Endometrial microvascular endothelial cells (primary cell): ENCODE data around the gene CCBE1. TPM values are rescaled to one million over a fixed set of nuclear protein-coding genes. Genes with fewer than 3 reads are reported as not detected.

ENCODE experiments used
- in situ Hi-C: cut with HindIII; loops from 2 replicates; pipeline ENCODE4 v1.10.0; 2017; ENCODE audit warnings: low sequenced_read_pairs, low pct_unique_long_range_greater_than_20kb; ENCODE audit errors: inconsistent ontology term
- total RNA-seq: library from RNA; depleted of rRNA; stranded (reverse); fragments of >200 nt; gene quantifications from one replicate; pipeline ENCODE4 v1.2.3, GENCODE V29; 2015; ENCODE audit errors: inconsistent ontology term

CCBE1 gene
- total RNA-seq, 1 donor from 2014 or later, result 8.7 TPM

- in situ Hi-C loops, result no loop called here
These were observed 204.3 kb downstream of the CCBE1 start for GRCh38 chr18:59492756-59493421.

DNA sequence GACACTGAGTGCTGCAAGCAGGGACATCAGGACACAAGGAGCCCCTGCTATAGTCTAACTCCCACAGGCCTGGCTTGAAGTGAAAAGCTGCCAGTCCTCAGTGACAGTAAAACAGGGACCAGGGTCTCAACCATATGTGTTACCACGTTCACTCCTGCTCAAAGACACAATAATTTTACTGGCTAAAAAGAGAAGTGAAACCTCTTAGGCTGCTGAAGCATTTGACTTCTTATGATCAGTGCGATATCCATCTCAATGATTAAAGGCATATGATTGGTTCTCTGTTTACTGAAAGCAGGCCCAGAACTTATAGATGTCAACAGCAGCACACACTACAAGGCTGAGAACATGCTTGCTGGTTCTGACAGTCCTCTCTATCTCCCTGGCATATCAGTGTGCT is 208.3 kb downstream of the CCBE1 start:
- in situ Hi-C loops, result no loop called here

- in situ Hi-C loops, result no loop called here
These were observed 211.8 kb downstream of the CCBE1 start for GRCh38 chr18:59485382-59485781.

GRCh38 chr18:59484561-59485328 is 212.5 kb downstream of the CCBE1 start:
- in situ Hi-C loops, result no loop called here

DNA sequence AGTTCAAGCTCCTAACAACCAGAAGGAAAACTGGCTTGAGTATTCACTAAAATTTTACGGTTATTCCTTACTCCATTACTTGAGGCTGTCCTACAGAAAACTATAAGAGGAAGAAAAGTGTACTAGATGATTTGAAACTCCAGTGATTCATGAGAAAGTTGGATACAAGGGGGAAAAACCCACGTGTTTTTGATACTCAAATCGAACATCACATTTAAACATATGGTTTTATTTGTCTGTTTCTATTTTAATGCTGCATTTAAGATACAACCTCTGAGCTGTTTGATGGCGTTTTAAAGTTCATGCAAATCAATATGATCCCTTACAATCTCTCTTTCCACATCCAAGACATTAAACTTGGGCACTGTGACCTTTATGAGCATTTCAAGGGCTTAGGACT is 213.1 kb downstream of the CCBE1 start:
- in situ Hi-C loops, result no loop called here

- in situ Hi-C loops, result no loop called here
These were observed 215.8 kb downstream of the CCBE1 start for GRCh38 chr18:59481436-59481835.

DNA sequence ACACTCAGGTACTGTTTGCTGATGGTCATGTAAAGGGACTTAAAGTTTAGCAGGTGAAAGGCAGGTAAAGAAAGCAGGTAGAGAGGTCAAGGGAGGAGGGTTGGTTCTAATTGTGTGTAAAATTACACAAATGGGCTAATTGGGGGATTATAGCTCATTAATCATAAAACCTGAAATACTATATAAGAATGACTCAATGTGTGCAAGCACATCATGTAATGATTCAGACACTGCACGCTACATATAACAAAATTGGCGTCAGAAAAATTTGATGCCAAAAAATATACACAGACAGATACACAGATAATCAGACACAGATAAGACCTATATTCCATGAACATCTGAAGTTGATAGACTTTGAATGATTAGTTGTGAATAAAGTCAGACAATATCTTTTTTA is 217.4 kb downstream of the CCBE1 start:
- in situ Hi-C loops, result no loop called here

GRCh38 chr18:59478591-59478990 is 218.6 kb downstream of the CCBE1 start:
- in situ Hi-C loops, result no loop called here

DNA sequence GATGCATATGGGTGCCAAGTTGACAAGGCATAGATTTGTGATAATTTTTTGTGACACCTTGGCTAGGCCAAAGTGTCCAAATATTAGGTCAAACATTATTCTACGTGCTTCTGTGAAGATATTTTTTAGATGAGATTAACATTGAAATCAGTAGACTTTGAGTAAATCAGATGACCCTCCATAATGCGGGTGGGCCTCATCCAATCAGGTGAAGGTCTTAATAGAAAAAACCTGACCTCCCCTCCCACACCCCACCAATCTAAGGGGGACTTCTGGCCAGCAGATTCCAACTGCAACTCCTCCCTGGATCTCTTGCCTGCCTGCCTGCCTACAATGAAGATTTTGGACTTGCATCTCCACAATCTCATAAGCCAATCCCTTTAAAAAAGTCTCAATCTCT is 219.4 kb downstream of the CCBE1 start:
- in situ Hi-C loops, result no loop called here

DNA sequence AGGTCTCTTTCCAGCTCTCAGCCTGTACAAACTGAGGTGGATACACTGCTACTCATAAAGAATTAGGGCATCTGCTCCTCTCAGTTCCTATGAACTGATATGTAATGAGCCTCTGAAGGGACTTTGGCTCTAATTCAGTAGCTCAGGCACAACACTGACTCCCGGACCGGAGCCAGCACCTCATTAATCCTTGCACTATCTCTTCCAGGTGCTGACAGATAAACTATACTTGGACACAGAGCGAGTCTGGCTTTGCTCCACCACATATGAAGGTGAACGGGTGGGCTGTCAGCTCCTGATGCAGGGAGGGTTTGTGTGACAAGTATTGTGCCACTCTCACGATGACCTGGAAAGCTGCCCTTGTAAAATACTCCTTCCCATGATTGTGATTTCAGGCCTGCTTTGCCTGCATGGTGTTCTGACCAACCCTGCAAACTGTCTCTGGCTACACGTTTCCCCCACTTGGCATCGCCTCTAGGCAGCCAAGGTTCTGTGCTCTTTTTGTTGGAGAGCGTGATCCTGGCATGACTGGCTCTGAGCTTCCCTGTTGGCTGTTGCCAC is 226.6 kb downstream of the CCBE1 start:
- in situ Hi-C loops, result no loop called here

DNA sequence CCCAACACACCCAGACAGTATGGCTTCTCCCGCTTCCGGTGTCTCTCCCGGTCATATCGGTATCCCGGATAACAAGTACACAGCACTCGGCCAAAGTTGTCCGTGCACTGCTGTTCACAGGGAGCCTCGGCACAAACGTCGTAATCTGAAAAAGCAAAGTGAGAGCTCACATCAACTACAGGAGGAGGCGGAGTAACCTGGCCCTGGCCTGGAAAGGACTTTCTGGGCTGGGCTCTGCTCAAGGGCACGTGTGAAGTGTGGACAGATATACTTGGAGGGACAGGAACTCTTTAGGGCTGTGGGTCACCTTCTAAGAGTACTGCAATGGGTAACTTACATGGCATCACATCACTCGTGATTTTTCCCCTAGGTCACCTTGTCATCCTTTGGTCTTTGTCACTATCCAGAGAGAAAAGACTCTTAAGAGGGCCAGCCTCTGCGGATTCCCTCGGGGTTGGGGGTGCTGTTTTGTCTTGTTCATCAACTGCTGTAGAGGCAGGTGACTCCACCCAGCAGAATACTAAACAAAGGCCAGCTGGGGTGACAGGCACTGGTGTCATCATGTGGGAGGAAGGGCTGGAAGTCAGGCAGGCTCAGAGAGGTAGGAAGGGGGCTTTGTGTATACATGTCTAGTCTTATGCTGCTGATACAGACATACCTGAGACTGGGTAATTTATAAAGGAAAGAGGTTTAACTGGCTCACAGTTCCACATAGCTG is 227.6 kb downstream of the CCBE1 start:
- in situ Hi-C loops, result no loop called here

- in situ Hi-C loops, result no loop called here
These were observed 228.4 kb downstream of the CCBE1 start for GRCh38 chr18:59468821-59469220.

- in situ Hi-C loops, result no loop called here
These were observed 229.7 kb downstream of the CCBE1 start for GRCh38 chr18:59467497-59467896.

GRCh38 chr18:59466980-59467379 is 230.2 kb downstream of the CCBE1 start:
- in situ Hi-C loops, result no loop called here

DNA sequence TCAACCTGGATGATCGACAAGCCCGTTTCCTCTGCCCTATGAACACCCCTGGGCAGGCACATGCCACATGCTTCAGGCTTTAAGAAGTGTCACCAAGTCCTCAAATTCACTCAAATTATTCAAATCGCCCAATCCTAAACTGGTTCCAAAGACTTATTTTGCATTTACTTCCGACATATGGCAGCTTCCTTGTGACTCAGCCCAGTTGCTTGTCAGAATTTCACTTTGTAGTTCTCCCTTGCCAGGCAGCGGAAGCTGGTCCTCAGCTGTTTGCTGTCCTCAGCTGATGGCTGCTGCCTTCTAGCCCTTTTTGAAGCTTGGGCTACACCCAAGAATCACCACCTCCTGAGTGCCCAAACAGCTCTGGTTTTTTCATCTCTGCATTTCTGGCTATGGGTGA is 232.7 kb downstream of the CCBE1 start:
- in situ Hi-C loops, result no loop called here

GRCh38 chr18:59461171-59461570 is 236.1 kb downstream of the CCBE1 start:
- in situ Hi-C loops, result no loop called here

GRCh38 chr18:59460072-59460420 is 237.2 kb downstream of the CCBE1 start:
- in situ Hi-C loops, result no loop called here

DNA sequence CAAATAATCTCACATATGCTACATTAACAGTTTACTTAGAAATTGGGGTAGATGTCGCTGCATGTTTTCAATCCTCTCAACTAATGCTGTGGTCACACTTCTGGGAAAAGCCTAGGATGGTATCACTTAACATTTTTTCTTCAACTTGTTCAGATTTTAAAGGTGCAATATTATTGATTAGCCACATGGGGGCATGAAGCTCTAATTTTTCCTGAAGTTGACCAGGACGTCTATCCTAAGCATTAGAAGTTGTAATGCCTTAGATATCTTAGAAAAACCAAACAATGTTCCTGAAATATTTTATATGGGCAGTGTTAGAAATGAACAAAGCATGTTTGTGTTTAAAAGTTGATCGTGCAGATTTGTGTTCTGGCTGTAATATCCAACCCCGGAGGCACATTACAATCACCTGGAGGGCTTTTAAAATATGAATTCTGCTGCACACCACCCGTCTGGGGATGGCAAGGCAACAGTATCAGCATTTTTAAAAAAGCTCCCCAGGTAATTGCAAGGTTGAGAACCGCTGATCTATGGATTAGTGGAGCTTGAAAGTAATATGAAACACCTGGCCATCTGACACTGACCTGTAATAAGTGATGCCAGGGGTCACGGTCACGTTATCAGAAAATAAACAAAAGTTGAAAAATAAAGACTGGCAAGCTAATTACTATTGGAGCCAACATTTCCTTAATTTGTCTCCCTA is 237.7 kb downstream of the CCBE1 start:
- in situ Hi-C loops, result no loop called here

- in situ Hi-C loops, result no loop called here
These were observed 238.6 kb downstream of the CCBE1 start for GRCh38 chr18:59458575-59458974.
